ENCODE data around the gene HMX1.

The HMX1 gene

GRCh38 chr4:8820178-8821102 lies 51.2 kb downstream of the HMX1 start:
- no peak for DNase-seq (ENCODE audit: low read depth in 3 of 3, low spot score in 1 of 3)

GRCh38 chr4:8819473-8820177 lies 52.0 kb downstream of the HMX1 start:
- no peak for DNase-seq (ENCODE audit: low read depth in 3 of 3, low spot score in 1 of 3)

GRCh38 chr4:8819019-8819418 lies 52.6 kb downstream of the HMX1 start:
- DNase-seq (ENCODE audit: low read depth in 3 of 3, low spot score in 1 of 3): no peak

GRCh38 chr4:8818063-8818881 lies 53.4 kb downstream of the HMX1 start:
- no peak for DNase-seq (ENCODE audit: low read depth in 3 of 3, low spot score in 1 of 3)

- no peak for DNase-seq (ENCODE audit: low read depth in 3 of 3, low spot score in 1 of 3)
Measured at GRCh38 chr4:8817813-8818062, 53.9 kb downstream of the HMX1 start.

- no peak for DNase-seq (ENCODE audit: low read depth in 3 of 3, low spot score in 1 of 3)
Measured at GRCh38 chr4:8817096-8817812, 54.4 kb downstream of the HMX1 start.

Data from stimulated activated CD4-positive, alpha-beta T cell treated with anti-CD3 and anti-CD28 coated beads, TNF-alpha, amount 100 ng/mL, for 1 hour (primary cell).